ENCODE measurements around the gene CAMSAP2.
"Not testable (repeated sequence)": the region's sequence is repeated elsewhere in the genome, so short reads cannot be mapped to it uniquely, and the experiment has no call there.

CAMSAP2 gene

DNA sequence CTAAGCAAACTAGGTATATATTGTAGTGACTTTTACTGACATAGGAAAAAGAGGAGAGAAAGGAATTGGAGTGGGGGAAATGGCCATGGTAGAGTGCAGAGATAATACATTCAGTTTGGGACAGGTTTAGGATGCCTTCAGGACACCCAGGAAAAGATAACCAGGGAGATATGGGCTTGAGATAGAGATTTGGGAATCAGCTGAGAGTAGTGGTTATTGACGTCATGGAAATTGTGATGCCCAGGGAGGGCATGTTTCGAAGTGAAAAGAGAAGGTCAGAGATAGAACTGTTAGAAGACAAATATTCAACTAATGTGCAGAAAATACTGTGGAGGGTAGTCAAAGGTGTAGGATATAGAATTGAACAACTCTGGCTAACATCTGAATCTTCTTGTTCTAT lies 40.6 kb downstream of the CAMSAP2 start:
- no peak for DNase-seq
- intact Hi-C loops (cut with DNase I), result no loop called here

DNA sequence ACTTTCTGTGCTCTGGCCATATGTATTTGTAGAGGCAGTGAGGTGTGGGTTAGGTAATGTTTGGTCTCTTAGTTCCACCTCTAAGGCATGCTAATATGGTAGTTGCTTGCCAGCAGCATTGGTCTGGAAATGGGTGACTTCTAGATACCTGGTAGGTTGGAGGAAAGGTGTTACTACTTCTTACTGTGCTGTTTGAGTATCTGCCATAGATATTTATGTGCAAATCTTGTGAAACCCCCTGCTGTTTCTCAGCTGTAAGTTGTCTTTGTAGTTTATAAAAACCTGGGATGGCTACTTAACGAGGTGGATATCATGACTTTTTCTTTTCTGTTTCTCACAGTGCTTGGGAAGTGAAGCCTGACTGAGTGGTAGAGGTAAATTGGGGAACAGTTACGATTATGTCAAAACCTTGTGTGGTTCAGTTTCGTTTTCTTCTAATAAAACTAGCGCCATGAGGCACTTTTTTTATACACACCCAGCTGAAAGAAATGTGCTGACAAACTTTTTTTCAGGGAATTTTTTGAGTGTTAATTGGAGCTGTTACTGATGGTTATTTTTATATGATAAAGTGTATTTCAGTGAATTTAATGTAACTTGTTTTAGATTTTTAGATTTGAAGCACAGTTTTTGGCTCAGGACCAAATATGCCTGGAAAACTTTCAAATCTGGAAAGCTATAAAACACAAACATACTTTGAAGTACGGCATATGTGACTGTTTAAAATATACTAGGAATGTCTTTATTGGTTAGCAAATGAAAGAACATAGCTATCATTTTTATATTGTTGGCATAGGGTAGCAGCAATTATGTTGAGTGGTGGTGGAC lies 42.1 kb downstream of the CAMSAP2 start:
- DNase-seq, result no peak

DNA sequence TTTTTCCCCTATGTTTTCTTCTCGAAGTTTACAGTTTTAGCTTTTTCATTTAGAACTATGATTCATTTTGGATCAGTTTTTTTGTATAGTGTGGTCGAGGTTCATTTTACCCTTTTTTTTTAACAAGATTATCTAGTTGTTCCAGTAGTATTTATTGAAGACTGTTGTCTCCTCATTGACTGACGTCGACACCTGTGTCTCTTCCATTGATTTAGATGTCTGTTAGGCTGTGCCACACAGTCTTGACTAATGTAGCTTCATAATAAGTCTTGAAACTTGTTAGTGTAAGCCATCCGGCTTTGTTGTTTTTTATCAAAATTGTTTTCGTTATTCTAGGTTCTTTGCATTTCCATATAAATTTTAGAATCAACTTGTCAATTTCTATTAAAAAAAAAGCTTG lies 45.2 kb downstream of the CAMSAP2 start:
- intact Hi-C loops (cut with DNase I), result no loop called here
- DNase-seq, result no peak

More for the DNA sequence above, 42.1 kb downstream of the CAMSAP2 start:
- intact Hi-C loops (cut with DNase I), result no loop called here

DNA sequence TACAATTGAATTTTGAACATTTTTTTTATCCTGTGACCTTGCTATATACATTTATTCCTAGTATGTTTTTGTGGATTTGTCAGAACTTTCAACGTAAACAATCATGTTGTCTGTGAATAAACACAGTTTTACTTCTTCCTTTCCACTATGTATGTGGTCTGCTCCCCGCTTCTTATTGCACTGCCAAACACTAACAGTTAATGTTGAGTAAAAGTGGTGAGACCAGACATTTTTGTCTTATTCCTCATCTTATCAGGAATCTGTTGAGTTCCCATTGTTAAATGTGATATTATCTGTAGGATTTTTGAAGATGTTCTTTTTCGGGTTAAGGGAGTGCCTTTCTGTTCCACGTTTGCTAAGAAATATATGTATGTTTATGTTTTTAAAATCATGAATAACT lies 45.9 kb downstream of the CAMSAP2 start:
- intact Hi-C loops (cut with DNase I), result no loop called here
- DNase-seq, result no peak

DNA sequence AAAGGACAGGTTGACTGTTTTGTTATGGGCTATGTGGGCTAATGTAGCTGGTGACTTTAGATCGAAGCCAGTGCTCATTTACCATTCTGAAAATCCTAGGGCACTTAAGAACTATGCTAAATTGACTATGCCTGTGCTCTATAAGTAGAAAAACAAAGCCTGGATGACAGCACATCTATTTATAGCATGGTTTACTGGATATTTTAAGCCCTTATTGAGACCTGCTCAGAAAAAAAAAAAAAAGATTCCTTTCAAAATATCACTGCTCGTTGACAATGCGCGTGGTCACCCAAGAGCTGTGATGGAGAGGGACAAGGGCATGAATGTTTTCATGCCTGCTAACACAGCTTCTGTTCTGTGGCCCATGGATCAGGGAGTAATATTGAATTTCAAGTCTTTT lies 48.1 kb downstream of the CAMSAP2 start:
- no peak for DNase-seq
- intact Hi-C loops (cut with DNase I), result no loop called here

DNA sequence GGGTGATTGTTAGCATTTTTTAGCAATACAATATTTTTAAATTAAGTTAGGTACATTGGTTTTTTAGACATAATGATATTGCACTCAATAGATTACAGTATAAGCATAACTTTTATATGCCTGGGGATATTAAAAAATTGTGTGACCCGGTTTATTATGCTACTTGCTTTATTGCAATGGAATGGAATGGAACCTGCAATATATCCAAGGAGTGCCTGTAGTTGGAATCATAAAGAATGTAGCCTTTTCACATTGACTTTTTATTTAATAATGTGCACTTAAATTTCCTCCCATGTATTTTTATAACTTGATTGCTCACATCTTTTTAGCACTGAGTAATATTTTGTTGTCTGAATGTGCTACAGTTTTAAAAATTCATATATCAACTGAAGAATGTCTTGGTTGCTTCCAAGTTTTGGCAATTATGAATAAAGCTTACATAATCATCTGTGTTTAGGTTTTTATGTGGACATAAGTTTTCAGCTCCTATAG lies 49.2 kb downstream of the CAMSAP2 start:
- DNase-seq, result no peak

DNA sequence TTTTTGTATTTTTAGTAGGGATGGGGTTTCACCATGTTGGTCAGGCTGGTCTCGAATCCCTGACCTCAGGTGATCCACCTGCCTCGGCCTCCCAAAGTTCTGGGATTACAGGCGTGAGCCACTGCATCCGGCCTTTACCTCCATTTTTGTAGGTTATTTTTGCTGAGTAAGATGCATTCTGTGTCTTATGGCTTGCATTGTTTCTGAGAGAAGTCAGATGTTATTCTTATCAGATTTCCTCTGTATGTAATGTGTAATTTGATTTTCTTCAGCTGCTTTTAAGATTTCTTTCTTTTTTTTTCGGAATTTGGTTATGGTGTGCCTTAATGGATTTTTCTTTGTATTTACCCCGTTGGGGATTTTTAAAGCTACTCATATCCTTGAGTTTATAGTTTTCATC lies 52.3 kb downstream of the CAMSAP2 start:
- intact Hi-C loops (cut with DNase I); DNase-seq: not testable (repeated sequence)

More for the DNA sequence above, 49.2 kb downstream of the CAMSAP2 start:
- intact Hi-C loops (cut with DNase I), result no loop called here

DNA sequence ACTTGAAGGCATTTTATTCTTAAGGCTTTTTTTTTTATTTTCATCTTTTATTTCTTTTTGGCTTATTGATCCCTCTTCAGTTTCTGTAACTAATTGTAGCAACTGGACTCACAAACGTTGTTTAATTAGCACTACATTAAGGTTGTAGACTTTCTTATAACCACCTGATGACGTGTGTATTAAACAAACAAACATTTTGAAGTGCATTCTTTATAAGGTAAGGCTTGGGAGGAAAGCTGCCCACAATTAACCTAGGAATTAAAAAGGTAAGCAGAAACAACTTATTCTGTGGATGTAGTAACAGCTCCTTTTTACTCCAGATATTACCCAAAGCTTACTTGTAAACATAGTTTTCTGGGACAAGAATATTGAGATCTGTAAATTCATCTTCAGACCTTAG lies 55.0 kb downstream of the CAMSAP2 start:
- no peak for DNase-seq
- intact Hi-C loops (cut with DNase I), result no loop called here

DNA sequence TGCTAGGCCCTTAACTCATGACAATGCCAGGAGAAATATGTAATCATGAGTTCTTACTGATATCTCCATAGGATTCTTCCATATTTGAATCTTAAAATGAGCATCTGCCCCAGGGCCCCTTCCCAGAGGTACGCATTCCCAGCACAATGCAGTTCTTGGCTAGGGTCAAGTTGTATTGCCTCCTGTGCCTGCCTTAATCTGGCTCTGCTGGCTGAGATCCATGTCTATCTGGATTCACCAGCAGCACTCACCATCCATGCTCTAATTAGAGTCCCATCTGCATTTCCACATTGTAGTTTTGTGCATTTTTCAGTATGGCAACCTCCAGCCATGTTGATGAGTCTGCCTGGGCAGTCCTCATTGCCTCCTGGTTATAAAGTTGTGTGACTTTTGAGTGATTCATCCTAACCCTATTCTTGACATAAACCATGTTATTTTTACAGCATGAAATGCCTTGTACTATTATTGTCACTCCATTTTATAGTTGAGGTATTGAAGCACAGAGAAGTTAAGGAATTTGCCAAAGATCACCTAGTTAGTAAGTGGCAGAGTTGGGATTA lies 55.9 kb downstream of the CAMSAP2 start:
- intact Hi-C loops (cut with DNase I), result no loop called here
- no peak for DNase-seq

DNA sequence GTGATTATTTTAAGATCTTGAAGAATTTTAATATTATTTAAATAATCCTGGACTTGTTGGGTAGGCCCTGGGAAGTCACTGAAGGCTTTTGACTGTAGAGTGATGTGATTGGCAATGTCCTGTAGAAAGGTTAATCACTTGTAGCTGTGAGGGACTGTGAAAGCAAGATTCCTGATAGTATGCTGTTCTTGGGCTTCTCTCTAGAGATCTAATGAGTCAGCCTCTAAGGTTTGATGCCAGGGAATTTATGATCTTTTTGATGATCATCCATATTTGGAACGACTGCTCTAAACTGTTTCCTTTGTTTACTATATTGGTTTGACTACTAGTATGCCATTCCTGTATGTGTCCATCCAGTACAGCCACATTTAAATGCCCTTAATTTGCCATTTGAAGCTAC lies 56.5 kb downstream of the CAMSAP2 start:
- intact Hi-C loops (cut with DNase I), result no loop called here
- no peak for DNase-seq

DNA sequence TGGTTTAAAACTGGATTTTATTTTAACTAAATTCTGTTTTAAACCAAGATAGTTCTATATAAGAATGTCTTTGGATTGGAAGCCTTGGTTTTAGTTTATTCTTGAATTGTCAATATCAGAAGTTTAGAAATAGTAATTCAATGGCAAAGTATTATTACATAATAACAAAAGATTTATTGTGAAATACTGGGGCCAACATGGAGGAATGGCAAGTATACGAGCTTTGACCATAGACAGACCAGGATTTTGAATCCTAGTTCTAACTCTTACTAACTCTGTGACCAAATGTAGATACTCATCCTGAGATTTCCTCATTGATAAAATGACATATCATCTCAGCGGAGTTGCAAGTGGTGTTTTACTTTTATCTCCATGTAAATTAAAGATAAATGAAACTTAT lies 63.3 kb downstream of the CAMSAP2 start:
- intact Hi-C loops (cut with DNase I), result loop anchor here (2.0 to 5.0 kb wide), 3 partner anchors 63 to 245 kb away; partner anchors contain the start of genes CAMSAP2 and DDX59
- no peak for DNase-seq

DNA sequence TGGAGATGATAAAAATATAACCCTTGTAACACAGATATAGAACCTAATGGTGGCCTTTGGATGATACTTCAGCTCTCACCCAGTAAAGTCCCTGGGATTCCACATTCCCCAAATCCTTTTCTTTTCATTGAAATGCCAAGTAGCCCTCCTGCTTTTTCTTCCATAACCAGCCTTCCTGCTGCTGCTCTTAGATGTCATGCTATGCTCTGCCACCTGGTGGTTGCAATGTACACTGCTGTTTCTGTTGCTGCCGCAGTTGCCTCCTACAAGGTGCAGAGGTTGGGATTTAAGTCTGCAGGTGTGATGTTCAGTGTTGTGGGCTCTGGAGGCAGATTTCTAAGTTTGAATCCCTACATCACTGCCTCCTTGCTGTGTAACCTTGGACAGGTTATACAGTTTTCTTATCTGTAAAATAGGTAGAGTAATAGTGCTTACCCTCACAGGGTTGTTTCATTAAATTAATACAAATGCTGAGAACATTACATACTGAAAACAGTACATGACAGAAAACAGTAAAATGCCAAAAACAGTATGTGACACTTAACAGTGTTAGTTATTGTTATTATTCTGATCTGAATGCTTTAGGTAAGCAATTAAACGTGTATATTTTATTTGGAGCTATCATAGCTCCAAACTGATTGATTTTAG lies 64.3 kb downstream of the CAMSAP2 start:
- peak; percentile 60 to 95 (median 81) for DNase-seq
- intact Hi-C loops (cut with DNase I), result loop anchor here (1.0 to 5.0 kb wide), 4 partner anchors 64 to 246 kb away; partner anchors contain the start of genes CAMSAP2 and DDX59

DNA sequence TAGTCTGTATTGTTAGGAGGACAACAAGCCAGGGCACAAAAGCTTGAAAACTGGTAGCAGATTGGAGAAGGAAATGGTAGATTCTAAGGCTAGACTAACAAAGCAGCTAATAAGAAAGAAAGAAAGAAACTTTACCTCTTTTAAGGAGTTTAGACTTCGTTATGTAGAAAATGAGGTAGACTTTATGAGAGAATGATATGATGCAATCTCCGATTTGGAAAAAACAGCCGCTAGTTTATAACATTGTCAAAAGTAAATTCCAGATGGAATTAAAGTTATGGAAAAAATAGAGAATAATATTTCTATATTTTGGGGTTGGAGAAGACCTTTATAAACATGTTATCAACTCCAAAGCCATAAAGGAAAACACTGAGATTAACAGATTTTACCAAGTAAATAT lies 67.0 kb downstream of the CAMSAP2 start:
- DNase-seq, result no peak
- intact Hi-C loops (cut with DNase I), result no loop called here

DNA sequence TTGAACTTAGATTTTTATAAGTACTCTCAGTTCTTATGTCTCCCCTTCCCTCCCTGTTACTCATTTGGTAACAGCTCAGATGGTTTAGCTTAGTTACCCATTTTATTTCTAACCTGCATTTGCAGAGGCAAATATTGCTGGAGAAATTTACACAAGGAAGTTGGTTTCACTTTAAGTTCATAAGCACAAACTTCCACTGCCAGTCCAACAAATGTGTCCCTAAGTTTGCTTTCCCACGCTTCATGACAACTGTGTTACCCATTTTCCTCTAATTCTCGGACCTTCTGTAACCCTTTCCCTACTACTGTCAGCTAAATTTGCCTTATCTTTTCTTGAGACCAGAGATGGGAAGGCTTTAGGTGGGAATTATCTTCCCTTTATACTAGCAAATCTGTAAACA lies 70.2 kb downstream of the CAMSAP2 start:
- DNase-seq, result no peak
- intact Hi-C loops (cut with DNase I), result no loop called here

DNA sequence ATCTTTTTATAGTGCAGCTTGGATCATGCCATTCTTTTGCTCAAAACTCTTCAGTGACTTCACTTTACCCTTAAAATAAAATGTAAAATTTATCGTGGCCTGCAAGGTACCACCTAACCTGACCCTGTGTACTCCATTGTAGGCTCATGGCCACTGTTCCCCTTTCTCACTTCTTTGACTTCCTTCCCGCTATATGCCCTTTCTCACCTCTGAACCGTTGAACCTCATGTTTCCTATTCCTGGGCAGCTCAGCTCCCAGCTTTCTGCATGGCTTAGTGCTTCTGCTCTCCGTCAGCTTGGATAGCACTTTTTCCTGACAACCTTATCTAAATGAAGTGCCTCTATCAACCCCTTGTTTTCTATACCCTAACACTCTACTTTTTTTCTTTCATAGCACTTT lies 73.0 kb downstream of the CAMSAP2 start:
- DNase-seq, result no peak
- intact Hi-C loops (cut with DNase I), result no loop called here

DNA sequence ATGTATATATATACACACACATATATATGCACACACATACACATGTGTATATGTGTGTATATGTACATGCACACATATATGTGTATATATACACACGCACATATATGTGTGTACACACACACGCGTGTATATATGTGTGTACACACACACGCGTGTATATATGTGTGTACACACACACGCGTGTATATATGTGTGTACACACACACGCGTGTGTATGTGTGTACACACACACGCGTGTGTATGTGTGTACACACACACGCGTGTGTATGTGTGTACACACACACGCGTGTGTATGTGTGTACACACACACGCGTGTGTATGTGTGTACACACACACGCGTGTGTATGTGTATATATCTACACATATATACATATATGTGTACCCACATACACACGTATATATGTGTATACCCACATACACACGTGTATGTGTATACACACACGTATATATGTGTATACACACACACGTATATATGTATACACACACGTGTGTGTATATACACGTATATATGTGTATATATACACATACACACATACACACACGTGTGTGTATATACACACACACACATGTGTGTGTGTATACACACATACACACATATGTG lies 78.0 kb downstream of the CAMSAP2 start:
- DNase-seq; intact Hi-C loops (cut with DNase I): not testable (repeated sequence)

DNA sequence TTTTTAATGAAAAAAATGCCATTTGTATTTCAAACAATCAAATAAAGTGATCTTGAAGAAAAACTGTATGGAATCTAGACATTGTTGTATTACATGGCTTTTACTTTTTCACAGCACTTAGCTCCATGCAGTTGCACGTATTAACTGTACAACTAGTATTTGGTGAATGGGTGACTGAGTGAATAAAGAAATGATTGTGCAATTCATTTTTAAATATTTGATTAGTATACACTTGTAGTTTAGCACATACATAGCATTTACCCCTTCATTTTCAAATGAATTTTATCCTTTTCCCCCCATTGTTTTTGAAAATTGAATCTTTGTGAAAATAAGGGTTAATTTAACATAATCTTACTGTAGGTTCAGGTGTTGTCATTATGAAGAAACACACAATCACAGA lies 79.6 kb downstream of the CAMSAP2 start:
- no peak for DNase-seq
- intact Hi-C loops (cut with DNase I), result no loop called here

DNA sequence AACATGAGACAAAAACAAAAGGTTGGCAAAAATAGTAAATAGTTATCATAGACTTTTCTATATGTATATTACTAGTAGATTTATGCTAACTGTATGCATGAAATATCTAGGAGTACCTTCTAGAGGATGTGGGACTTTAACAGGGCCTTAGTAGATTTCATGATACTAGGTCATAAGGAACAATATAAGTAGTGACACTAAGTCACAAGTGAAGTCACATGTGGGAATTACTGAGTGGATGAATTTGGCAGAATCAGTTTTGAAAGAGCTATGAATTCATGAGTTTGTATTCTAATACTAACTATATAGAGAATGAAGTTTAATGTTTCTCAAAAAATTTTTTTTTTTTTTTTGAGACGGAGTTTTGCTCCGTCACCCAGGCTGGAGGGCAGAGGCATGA lies 81.0 kb downstream of the CAMSAP2 start:
- intact Hi-C loops (cut with DNase I), result no loop called here
- DNase-seq, result no peak

DNA sequence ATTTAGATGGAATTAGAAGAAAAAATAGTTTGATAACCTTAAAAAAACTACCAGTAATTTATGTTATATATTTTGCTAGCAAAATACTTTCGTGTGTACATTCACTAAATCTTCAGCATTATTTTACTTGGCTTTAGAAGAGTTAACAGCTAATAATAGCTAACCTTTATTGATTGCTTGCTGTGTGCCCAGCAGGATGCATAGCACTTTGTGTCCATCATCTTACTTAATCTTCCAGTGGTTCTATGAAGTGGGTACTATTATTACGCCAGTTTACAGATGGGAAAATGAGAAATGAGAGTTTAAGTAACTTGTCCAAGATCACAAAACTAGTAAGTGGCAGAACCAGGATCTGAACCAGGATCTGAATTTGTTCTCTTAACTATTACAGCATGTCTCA lies 92.4 kb downstream of the CAMSAP2 start:
- intact Hi-C loops (cut with DNase I), result no loop called here

DNA sequence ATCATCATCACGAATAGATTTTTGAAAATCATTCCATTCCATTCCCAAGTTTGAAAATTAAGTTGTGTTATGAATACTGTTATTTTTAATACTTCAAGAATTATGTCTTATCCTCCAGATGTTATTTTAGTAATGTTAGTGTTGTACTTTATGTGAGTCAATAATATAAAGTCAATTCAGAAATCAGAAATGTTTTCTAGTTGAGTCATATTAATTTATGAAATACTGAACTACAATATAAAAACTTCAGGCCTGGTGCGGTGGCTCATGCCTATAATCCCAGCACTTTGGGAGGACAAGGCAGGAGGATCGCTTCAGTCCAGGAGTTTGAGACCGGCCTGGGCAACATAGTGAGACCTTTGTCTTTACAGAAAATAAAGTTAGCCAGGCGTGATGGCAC lies 95.7 kb downstream of the CAMSAP2 start:
- no peak for DNase-seq
- intact Hi-C loops (cut with DNase I), result no loop called here

More for the DNA sequence above, 92.4 kb downstream of the CAMSAP2 start:
- no peak for DNase-seq

DNA sequence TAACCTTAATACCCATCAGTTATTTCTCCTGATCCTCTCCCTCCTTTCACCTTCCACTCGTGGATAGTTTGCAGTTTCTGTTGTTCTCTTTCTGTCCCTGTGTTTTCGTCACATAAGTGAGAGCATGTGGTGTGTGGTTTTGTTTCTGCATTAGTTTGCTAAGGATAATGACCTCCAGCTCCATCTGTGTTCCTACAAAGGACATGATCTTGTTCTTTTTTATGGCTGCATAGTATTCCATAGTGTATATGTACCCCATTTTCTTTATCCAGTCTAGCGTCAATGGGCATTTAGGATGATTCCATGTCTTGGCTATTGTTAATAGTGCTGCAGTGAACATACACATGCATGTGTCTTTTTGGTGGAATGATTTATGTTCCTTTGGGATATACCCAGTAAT lies 97.5 kb downstream of the CAMSAP2 start:
- intact Hi-C loops (cut with DNase I), result no loop called here
- no peak for DNase-seq

Data from posterior cingulate gyrus (tissue), 11 donors.